GM10248 (cell line): ENCODE data around the gene STARD7.

Source experiments
- CTCF ChIA-PET: fragments of 300-600 bp; sonication (Branson Sonifier 250); formaldehyde crosslinking; extraction: SDS; loops from one replicate; lab custom pipeline; 2021; ENCODE audit warnings: antibody characterized with exemption; lab: Yijun Ruan, JAX
- POLR2A ChIA-PET: fragments of 350-650 bp; sonication (Branson Sonifier 250); formaldehyde crosslinking; extraction: SDS; loops from one replicate; lab custom pipeline; 2020; ENCODE audit warnings: antibody characterized with exemption; lab: Yijun Ruan, JAX
- DNase-seq: peaks from one replicate; pipeline ENCODE4 v3.0.0; 2012; ENCODE audit errors: extremely low spot score
- TF ChIP-seq, protein P1 (sequence below): IDR thresholded peaks from 2 replicates; pipeline ENCODE4 v1.5.1; 2012; ENCODE audit warnings: mild to moderate bottlenecking, low read depth; ENCODE audit errors: extremely low read depth, missing control alignments, control extremely low read depth

STARD7 gene

DNA sequence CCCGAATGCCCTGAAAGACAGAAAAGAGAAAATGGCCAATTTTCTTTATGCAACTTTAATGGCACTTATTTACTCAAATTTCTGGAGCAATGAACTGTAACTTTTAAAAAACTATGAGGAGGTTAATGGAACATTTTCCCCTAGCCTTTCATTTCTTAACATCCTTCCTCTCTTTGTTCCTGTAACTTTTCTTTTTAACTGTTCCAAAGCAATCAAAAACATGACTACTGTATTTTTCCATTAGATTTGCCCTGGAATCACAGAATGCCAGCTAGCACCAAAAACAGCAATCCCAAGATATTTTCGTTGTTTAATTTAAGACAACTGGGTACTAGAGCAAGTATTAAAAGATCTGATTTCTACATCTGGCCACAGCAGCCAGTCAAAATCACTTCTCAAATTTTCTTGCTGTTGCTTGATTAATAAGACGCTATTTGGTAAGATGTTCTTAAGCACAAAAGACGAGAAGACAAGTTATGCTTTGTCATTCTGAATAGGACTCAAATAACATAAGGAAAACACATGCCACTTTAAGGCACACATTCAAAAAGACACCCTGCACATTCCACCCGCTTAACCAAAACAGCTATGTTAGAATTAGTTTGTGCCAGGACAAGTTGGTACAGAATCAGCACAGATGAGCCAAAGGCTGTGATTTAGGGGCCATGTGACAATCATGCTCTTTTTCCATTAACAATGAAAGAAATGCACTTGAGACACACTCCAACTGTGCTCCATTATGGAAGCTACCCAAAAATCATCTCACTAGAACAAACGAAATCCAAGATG, 3.6 kb downstream of the STARD7 start:
- TF ChIP-seq, protein P1, sequence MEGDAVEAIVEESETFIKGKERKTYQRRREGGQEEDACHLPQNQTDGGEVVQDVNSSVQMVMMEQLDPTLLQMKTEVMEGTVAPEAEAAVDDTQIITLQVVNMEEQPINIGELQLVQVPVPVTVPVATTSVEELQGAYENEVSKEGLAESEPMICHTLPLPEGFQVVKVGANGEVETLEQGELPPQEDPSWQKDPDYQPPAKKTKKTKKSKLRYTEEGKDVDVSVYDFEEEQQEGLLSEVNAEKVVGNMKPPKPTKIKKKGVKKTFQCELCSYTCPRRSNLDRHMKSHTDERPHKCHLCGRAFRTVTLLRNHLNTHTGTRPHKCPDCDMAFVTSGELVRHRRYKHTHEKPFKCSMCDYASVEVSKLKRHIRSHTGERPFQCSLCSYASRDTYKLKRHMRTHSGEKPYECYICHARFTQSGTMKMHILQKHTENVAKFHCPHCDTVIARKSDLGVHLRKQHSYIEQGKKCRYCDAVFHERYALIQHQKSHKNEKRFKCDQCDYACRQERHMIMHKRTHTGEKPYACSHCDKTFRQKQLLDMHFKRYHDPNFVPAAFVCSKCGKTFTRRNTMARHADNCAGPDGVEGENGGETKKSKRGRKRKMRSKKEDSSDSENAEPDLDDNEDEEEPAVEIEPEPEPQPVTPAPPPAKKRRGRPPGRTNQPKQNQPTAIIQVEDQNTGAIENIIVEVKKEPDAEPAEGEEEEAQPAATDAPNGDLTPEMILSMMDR, result no peak
- ChIA-PET POLR2A (no interaction called here), CTCF (interaction anchor here (0.9 to 5.9 kb wide), 5 partner anchors 28 to 183 kb away, joined by 3 to 43 read pairs (median 4); partner anchors contain the start of gene ASTL)
- DNase-seq, result no peak

DNA sequence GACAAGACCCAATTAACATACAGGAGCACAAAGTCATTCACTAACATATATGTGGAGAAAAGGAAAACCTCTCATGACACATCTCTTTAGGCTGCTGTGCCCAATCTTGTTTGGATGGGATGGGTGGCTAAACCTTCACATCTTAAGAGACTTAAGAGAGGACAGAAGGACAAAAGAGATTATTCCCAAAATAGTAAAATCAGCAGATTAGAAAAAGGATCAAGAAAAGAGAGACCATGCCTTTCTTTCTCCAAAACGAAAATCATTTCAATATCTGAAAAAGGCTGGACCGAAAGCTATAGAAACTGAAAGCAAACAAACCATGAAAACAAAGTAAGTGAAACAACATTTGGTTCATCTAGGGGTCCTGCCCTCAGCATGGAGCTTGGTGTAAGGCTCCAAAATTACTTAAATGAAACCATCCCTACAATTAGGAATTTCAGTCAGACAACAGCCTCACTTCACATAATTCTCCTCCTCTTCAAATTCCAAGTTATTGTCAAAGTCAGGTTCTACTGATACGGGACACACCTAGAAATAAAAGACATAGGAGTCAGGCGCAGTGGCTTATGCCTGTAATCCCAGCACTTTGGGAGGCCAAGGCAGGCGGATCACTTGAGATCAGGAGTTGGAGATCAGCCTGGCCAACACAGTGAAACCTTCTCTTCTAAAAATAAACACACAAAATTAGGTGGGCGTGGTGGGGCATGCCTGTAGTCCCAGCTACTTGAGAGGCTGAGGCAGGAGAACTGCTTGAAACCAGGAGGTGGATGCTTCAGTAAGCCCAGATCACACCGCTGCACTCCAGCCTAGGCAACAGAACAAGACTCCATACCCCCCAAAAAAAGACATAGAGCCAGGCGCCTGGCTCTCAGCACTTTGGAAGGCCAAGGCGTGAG, 5.2 kb downstream of the STARD7 start:
- CTCF ChIA-PET, result interaction anchor here (0.7 to 5.9 kb wide), 11 partner anchors 11 to 211 kb away, joined by 3 to 43 read pairs (median 3); partner anchors contain the start of gene ASTL
- peak; percentile 38 for DNase-seq
- POLR2A ChIA-PET, result interaction anchor here (0.7 kb wide), 1 partner anchor 63 kb away, joined by 3 read pairs; no protein-coding TSS in a partner anchor
- TF ChIP-seq, protein P1, result no peak

DNA sequence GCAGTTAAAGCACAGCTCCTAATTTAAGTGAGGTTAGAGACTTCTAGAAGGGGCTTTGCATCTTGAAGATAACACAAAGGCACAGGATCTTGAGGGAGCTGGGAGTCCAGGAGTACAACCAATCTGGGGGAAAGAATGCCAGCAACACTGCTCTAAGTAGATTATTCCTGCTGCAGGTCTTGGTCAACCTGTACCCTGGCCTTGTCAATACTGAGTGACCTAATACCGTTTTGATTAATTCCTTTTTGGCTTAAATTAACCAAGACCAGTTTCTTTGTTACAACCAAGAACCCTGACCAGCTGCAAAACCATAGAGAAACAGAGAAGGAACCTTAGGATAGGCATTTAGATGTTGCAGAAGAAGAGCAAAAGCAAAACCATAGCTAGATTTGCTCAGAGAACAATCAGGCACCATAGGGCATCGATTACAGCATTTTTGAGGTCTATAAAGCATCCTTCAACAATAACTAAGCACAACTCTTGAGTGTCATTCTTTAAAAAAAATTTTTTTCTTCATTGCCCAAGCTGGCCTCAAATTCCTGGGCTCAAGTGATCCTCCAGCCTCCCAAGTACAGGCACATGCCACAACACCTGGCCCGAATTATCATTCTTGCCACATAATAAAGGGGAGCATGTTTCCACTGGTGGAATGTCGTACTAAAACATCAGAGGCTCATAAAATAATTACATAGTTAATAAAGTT, 6.3 kb downstream of the STARD7 start:
- no peak for DNase-seq
- ChIA-PET CTCF (interaction anchor here (0.7 to 5.9 kb wide), 11 partner anchors 10 to 307 kb away, joined by 3 to 43 read pairs (median 4); partner anchors contain the start of gene ASTL), POLR2A (interaction anchor here (0.7 to 1.4 kb wide), 2 partner anchors 57 to 60 kb away, joined by 3 to 4 read pairs; partner anchors contain the start of gene DUSP2)
- TF ChIP-seq, protein P1, result no peak

DNA sequence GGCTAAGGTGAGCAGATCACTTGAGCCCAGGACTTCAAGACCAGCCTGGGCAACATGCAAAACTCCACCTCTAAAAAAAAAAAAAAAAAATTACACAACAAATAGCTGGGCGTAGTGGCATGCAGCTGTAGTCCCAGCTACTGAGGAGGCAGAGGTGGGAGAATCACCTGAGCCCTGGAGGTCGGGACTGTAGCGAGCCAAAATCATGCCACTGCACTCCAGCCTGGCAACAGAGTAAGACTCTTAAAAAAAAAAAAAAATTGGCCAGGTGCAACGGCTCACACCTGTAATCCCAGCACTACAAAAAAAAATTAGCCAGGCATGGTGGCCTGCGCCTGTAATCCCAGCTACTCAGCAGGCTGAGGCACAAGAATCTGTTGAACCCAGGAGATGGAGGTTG, 7.3 kb downstream of the STARD7 start:
- TF ChIP-seq, protein P1, result no peak
- POLR2A ChIA-PET, result interaction anchor here (0.6 to 1.4 kb wide), 2 partner anchors 51 to 56 kb away, joined by 3 to 4 read pairs; partner anchors contain the start of gene DUSP2
- CTCF ChIA-PET, result interaction anchor here (0.9 to 5.9 kb wide), 11 partner anchors 14 to 123 kb away, joined by 3 to 43 read pairs (median 5); partner anchors contain the start of gene ASTL
- DNase-seq, result no peak

DNA sequence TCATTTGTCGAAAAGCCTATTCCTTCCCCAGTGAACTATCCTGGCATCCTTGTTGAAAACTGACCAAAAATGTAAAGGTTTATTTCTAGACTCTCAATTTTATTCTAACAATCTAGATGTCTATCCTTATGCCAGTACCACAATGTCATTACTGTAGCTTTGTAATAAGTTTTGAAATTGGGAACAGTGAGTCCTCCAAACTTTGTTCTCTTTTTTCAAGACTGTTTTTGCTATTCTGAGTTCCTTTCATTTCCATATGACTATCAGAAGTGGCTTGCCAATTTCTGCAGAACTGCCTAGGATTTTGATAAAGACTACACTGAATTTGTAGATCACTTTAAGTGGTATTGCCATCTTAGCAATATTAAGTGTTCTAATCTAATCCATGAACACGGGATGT, 9.7 kb downstream of the STARD7 start:
- no peak for DNase-seq
- CTCF ChIA-PET, result interaction anchor here (1.3 to 2.1 kb wide), 3 partner anchors 18 to 82 kb away, joined by 3 to 17 read pairs (median 6); no protein-coding TSS in a partner anchor
- TF ChIP-seq, protein P1, result no peak
- POLR2A ChIA-PET, result interaction anchor here (0.9 kb wide), 1 partner anchor 9 kb away, joined by 3 read pairs; the partner anchor contains the start of gene STARD7
